ENCODE measurements around the gene PTPRS.

PTPRS gene

GRCh38 chr19:5355693-5356092 lies 15.1 kb upstream of the PTPRS start:
- no peak for DNase-seq (ENCODE audit: low read depth)
- no peak overlapping the region for H3K4me3 ChIP-seq (ENCODE audit: low read depth, low read length)
- no peak for TF ChIP-seq CTCF (IDR thresholded peaks at IDR 0.05; ENCODE audit: control insufficient read depth, extremely low read depth, insufficient read depth)

GRCh38 chr19:5355076-5355475 lies 14.5 kb upstream of the PTPRS start:
- no peak overlapping the region for H3K4me3 ChIP-seq (ENCODE audit: low read depth, low read length)
- no peak for DNase-seq (ENCODE audit: low read depth)
- TF ChIP-seq CTCF (IDR thresholded peaks at IDR 0.05; ENCODE audit: control insufficient read depth, extremely low read depth, insufficient read depth): no peak

DNA sequence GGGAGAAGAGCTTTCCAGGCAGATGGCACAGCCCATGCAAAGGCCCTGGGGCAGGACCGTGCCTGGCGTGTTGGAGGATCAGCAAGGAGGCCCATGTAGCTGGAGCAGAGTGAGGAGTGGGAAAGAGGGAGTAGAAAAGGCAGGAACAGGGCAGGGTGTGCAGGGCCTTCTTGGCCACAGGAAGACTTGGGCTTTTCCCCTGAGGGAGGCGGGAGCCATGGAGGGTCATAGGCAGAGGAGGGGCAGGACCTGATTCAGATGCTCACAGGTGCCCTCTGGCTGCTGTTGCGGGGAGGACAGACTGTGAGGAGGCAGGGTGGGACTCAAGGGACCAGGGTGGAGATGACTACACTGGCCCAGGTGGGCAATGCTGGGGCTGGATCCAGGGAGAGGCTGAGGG lies 13.8 kb upstream of the PTPRS start:
- TF ChIP-seq CTCF (IDR thresholded peaks at IDR 0.05; ENCODE audit: control insufficient read depth, extremely low read depth, insufficient read depth): peak; percentile 27; the same call in 1 of the 2 replicates
- no peak for DNase-seq (ENCODE audit: low read depth)

DNA sequence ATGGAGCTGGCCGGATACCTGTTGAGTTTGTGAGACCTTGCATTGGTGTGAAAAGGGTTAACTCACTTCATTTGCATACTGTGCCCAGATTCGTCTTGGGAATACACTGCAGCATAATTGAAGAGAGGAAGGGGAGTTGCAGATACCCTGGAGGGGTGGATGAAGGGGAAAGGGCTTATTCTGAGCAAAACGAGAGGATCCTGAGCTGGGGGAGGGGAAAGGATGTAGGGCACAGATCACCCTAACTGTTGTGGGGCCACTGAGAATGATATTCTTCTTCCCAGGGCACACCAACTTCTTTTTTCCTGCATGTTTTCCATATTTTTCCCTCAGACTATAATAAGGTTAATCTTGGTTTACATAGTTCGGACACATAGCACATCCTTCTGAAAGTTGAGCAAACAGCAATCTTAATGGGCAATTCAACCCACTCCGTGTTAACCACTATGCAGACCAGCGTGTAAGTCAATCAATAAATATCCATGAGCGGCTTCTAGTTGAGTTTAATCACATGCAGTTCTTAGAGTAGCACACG lies 11.7 kb upstream of the PTPRS start:
- no peak for DNase-seq (ENCODE audit: low read depth)
- H3K4me3 ChIP-seq (ENCODE audit: low read depth, low read length): no peak overlapping the region
- no peak for TF ChIP-seq CTCF (IDR thresholded peaks at IDR 0.05; ENCODE audit: control insufficient read depth, extremely low read depth, insufficient read depth)

More for the DNA sequence above, 13.8 kb upstream of the PTPRS start:
- no peak overlapping the region for H3K4me3 ChIP-seq (ENCODE audit: low read depth, low read length)

DNA sequence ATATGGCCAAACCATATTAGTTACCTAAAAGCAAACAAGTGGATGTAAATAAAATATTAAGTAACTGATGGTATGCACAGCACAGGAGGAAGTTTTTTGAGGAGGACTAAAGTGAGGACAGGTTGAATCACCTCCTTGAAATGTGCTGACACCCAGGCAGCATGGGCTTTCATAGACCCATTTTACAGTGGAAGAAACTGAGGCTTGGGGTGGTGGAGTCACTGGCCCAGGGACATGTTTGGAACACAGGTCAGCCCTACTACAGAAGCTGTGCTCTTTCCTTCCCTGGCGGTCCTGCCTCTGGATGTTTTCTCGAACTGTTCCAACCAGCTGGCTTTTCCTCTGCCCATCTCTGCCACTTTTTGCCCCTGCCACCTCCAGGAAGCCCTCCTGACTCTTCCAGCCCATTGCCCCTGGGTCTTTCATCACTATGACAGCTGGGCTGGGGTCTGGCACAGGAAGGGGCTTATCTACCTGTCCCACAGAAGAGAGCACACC lies 11.2 kb upstream of the PTPRS start:
- H3K4me3 ChIP-seq (ENCODE audit: low read depth, low read length): no peak overlapping the region
- no peak for DNase-seq (ENCODE audit: low read depth)
- TF ChIP-seq CTCF (IDR thresholded peaks at IDR 0.05; ENCODE audit: control insufficient read depth, extremely low read depth, insufficient read depth): no peak

GRCh38 chr19:5349041-5349440 lies 8.4 kb upstream of the PTPRS start:
- DNase-seq (ENCODE audit: low read depth): no peak
- TF ChIP-seq CTCF (IDR thresholded peaks at IDR 0.05; ENCODE audit: control insufficient read depth, extremely low read depth, insufficient read depth): no peak
- no peak overlapping the region for H3K4me3 ChIP-seq (ENCODE audit: low read depth, low read length)

GRCh38 chr19:5345895-5346386 lies 5.3 kb upstream of the PTPRS start:
- TF ChIP-seq CTCF (IDR thresholded peaks at IDR 0.05; ENCODE audit: control insufficient read depth, extremely low read depth, insufficient read depth): no peak
- no peak overlapping the region for H3K4me3 ChIP-seq (ENCODE audit: low read depth, low read length)
- no peak for DNase-seq (ENCODE audit: low read depth)

All from LNCaP clone FGC (cell line).